GM12878 (cell line): ENCODE results near the gene RPUSD3. TPM values are rescaled to one million over a fixed set of nuclear protein-coding genes. Genes with fewer than 3 reads are reported as not detected.

Experiments used
- ATAC-seq: fragments of 200-7000 bp; cut with Tn5 transposase; 3 replicates; pipeline ENCODE4 v1.9.1; 2020; ENCODE audit warnings: mild to moderate bottlenecking, moderate library complexity
- BruUV-seq: library from RNA; stranded (reverse); fragments of 400-500 nt; replicated peaks from 2 replicates; lab custom pipeline; 2021; lab: Mats Ljungman, UMichigan
- CTCF ChIA-PET: fragments of 300-600 bp; sonication (Branson Sonifier 250); formaldehyde crosslinking; extraction: SDS; loops from one replicate; lab custom pipeline; 2021; ENCODE audit warnings: inconsistent platforms; lab: Yijun Ruan, JAX
- POLR2A ChIA-PET: fragments of 350-600 bp; formaldehyde crosslinking; extraction: SDS; loops from one replicate; lab custom pipeline; 2021; ENCODE audit warnings: inconsistent platforms; lab: Charles Lee
- RAD21 ChIA-PET: fragments of 300-600 bp; sonication (Branson Sonifier 250); formaldehyde crosslinking; loops from one replicate; lab custom pipeline; 2023; ENCODE audit warnings: antibody characterized with exemption; ENCODE audit not compliant: unreplicated experiment; lab: Charles Lee
- SMC1A ChIA-PET: fragments of 300-600 bp; sonication (Branson Sonifier 250); formaldehyde crosslinking; loops from one replicate; lab custom pipeline; 2023; ENCODE audit not compliant: unreplicated experiment, uncharacterized antibody; lab: Charles Lee
- DNase-seq: peaks from one replicate; pipeline ENCODE4 v3.0.0-alpha.2; 2011; ENCODE audit warnings: low read depth, low spot score
- FAIRE-seq: peaks from 3 replicates; lab custom pipeline; 2011; peaks lifted over from hg19 to GRCh38; lab: Jason Lieb, UNC
- H2AFZ ChIP-seq: 2 replicates; pipeline ENCODE4 v1.6.0; 2011; ENCODE audit warnings: low read depth, low read length, control low read depth; ENCODE audit not compliant: control insufficient read depth
- H3K27ac ChIP-seq: 2 replicates; pipeline ENCODE4 v1.5.1; 2011; ENCODE audit warnings: control low read depth; ENCODE audit not compliant: control insufficient read depth, insufficient read depth
- H3K27me3 ChIP-seq, 2 experiments: replicated peaks in 1 of 2; 2 replicates each; pipeline versions ENCODE4 v1.6.0 to v1.6.1; 2011; ENCODE audit warnings: low read length in 1 of 2; ENCODE audit not compliant: control insufficient read depth in 2 of 2, insufficient read depth in 2 of 2
- H3K36me3 ChIP-seq, 2 experiments: 2 replicates each; pipeline ENCODE4 v1.5.1; 2011; ENCODE audit warnings: low read length in 1 of 2; ENCODE audit not compliant: control insufficient read depth in 2 of 2, insufficient read depth in 2 of 2
- H3K4me1 ChIP-seq: 2 replicates; pipeline ENCODE4 v1.6.1; 2011; ENCODE audit warnings: mild to moderate bottlenecking, low read length, moderate library complexity, mixed read lengths; ENCODE audit not compliant: control insufficient read depth, insufficient read depth
- H3K4me2 ChIP-seq: 2 replicates; pipeline ENCODE4 v1.6.0; 2011; ENCODE audit warnings: control low read depth; ENCODE audit not compliant: control insufficient read depth, insufficient read depth
- H3K4me3 ChIP-seq: fragments of 200-600 bp; sonication (generic); 2 replicates; pipeline ENCODE4 v1.5.1; 2016
- H3K79me2 ChIP-seq: 2 replicates; pipeline ENCODE4 v1.6.0; 2011; ENCODE audit warnings: low read length; ENCODE audit not compliant: control insufficient read depth, insufficient read depth
- H3K9ac ChIP-seq: 2 replicates; pipeline ENCODE4 v1.8.0; 2011; ENCODE audit warnings: low read length, control low read depth, mixed read lengths; ENCODE audit not compliant: control insufficient read depth, insufficient read depth
- H3K9me3 ChIP-seq: replicated peaks from 3 replicates; pipeline ENCODE4 v1.5.1; 2011; ENCODE audit warnings: mild to moderate bottlenecking, low read length; ENCODE audit not compliant: control insufficient read depth, insufficient read depth
- H4K20me1 ChIP-seq: 2 replicates; pipeline ENCODE4 v1.6.0; 2011; ENCODE audit not compliant: control insufficient read depth, insufficient read depth
- BACH1 ChIP-seq: fragments of 450-650 bp; IDR thresholded peaks from 2 replicates; pipeline ENCODE4 v1.6.1; 2017; ENCODE audit warnings: mild to moderate bottlenecking, borderline replicate concordance
- CBX5 ChIP-seq: sonication (generic); IDR thresholded peaks from 2 replicates; pipeline ENCODE4 v1.6.1; 2016; ENCODE audit warnings: low read depth, moderate library complexity, mild to moderate bottlenecking, inconsistent platforms
- DPF2 ChIP-seq: fragments of 450-650 bp; IDR thresholded peaks from 2 replicates; pipeline ENCODE4 v1.6.1; 2017; ENCODE audit warnings: mild to moderate bottlenecking
- FOS ChIP-seq: IDR thresholded peaks from 3 replicates; pipeline ENCODE4 v1.6.1; 2011; ENCODE audit warnings: borderline replicate concordance; ENCODE audit not compliant: insufficient read length; ENCODE audit errors: extremely low read depth
- FOXK2 ChIP-seq: fragments of 450-650 bp; IDR thresholded peaks from 2 replicates; pipeline ENCODE4 v1.6.1; 2017; ENCODE audit warnings: mild to moderate bottlenecking, moderate library complexity
- FOXM1 ChIP-seq: IDR thresholded peaks from 2 replicates; pipeline ENCODE4 v1.6.1; 2012; ENCODE audit warnings: low read depth, mild to moderate bottlenecking, inconsistent platforms, low read length, moderate library complexity
- GABPA ChIP-seq: IDR thresholded peaks from 2 replicates; pipeline ENCODE4 v1.6.1; 2014; ENCODE audit warnings: antibody characterized with exemption, low read depth, mild to moderate bottlenecking, inconsistent platforms
- KLF5 ChIP-seq: fragments of 450-650 bp; IDR thresholded peaks from 2 replicates; pipeline ENCODE4 v1.6.1; 2014; ENCODE audit warnings: mild to moderate bottlenecking; ENCODE audit not compliant: partially characterized antibody
- MYC ChIP-seq: IDR thresholded peaks from 2 replicates; pipeline ENCODE4 v1.6.1; 2011; ENCODE audit warnings: mild to moderate bottlenecking, low read length, moderate library complexity, inconsistent platforms; ENCODE audit not compliant: insufficient read depth, insufficient replicate concordance, insufficient read length, severe bottlenecking
- NFYB ChIP-seq: IDR thresholded peaks from 2 replicates; pipeline ENCODE4 v1.6.1; 2011; ENCODE audit warnings: low read depth, mild to moderate bottlenecking, low read length, improper control_type of control experiment, moderate library complexity; ENCODE audit not compliant: insufficient read depth
- POLR2A ChIP-seq: IDR thresholded peaks from 2 replicates; pipeline ENCODE4 v1.6.1; 2011; ENCODE audit warnings: low read depth, mild to moderate bottlenecking, low read length
- RUNX3 ChIP-seq: IDR thresholded peaks from 2 replicates; pipeline ENCODE4 v1.6.1; 2012; ENCODE audit warnings: low read length, inconsistent platforms
- TAF1 ChIP-seq: IDR thresholded peaks from 2 replicates; pipeline ENCODE4 v1.6.1; 2011; ENCODE audit warnings: mild to moderate bottlenecking, low read depth, low read length, borderline replicate concordance
- WGBS: methylation state at CpG from one replicate; pipeline ENCODE4 v1.1.6; 2016; ENCODE audit warnings: low lambda C conversion rate; ENCODE audit not compliant: insufficient replicate concordance, insufficient coverage; ENCODE audit errors: missing lambda C conversion rate; 5-methylcytosine and 5-hydroxymethylcytosine counted together
- in situ Hi-C: fragments of 300-500 bp; cut with MboI; formaldehyde crosslinking; loops from 9 replicates; pipeline ENCODE4 v1.14.3; 2018; ENCODE audit warnings: mixed read lengths
- intact Hi-C: fragments of 100-400 bp; cut with micrococcal nuclease; formaldehyde crosslinking; loops from one replicate; pipeline ENCODE4 v1.14.2; 2022; ENCODE audit not compliant: unreplicated experiment
- polyA plus RNA-seq, 11 experiments: library from polyadenylated mRNA; depleted of rRNA in 4 of 11; unstranded in 6 of 11; stranded (reverse) in 5 of 11; fragments of >200 nt; fragmentation: Nextera tagmentation in 4 of 11; fragmentation: Illumina TruSeq in 1 of 11; extraction: Ambion mirVana in 4 of 11; extraction: Trizol in 1 of 11; gene quantifications; 1 replicate in 1 of 11; 2 replicates in 10 of 11; pipeline versions ENCODE4 v1.2.1 to v1.2.3, GENCODE V29; 2011 to 2016; ENCODE audit warnings: inconsistent platforms in 2 of 11, missing spikeins in 2 of 11, low read depth in 1 of 11
- total RNA-seq, 4 experiments: library from RNA; depleted of rRNA in 3 of 4; stranded (reverse); fragments of >200 nt in 3 of 4; fragmentation: Illumina TruSeq in 1 of 4; extraction: Trizol in 1 of 4; gene quantifications; 2 replicates each; pipeline versions ENCODE4 v1.2.1 to v1.2.3, GENCODE V29; 2013 to 2021
- TF ChIP-seq, protein P1 (sequence below): fragments of 450-650 bp; IDR thresholded peaks from 2 replicates; pipeline ENCODE4 v1.6.1; 2017; ENCODE audit warnings: antibody characterized with exemption, mild to moderate bottlenecking, moderate library complexity
- TF ChIP-seq, protein P2 (sequence below): IDR thresholded peaks from 2 replicates; pipeline ENCODE4 v1.6.1; 2012; ENCODE audit warnings: low read length, inconsistent platforms

RPUSD3 gene
- total and polyA plus RNA-seq, 10 of the 15 experiments (the other 5 are each of a cell fraction or from before 2014, with no cell fraction given), result 6.4 to 72.9 (median 41.8) TPM

DNA sequence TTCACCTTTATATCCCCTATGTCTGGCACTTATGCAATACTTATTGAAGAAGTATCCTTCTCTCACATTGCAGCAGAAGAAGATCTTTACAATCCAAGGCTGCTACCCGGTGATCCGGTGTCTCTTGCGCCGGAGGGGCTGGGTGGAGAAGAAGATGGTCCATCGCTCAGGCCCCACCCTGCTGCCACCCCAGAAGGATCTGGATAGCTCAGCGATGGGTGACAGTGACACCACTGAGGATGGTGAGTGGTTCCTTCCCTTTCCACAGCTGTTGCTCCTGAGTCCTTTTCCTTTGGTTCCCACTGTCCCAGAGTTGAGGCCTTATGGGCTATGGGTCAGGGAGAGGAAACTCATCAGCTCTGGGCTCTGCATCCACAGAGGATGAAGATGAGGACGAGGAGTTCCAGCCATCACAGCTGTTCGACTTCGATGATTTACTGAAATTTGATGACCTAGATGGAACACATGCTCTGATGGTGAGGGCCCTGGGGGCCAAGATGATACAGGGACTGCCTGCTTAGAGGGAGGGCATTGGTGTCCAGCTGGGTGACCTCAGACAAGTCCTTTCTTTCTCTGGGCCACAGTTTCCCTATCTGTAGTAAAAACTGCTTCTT is 30.8 kb downstream of the RPUSD3 start:
- ATAC-seq, result no peak
- ChIA-PET SMC1A (no interaction called here), RAD21 (no interaction called here), CTCF (no interaction called here), POLR2A (interaction anchor here (1.4 kb wide), 2 partner anchors 18 kb away, joined by 3 to 4 read pairs; no protein-coding TSS in a partner anchor)
- Histone ChIP-seq H3K4me2 (no peak overlapping the region), H3K79me2 (no peaks in the 10 kb centered on the region), H3K4me3 (no peak overlapping the region), H3K4me1 (peaks cover 10% of the 10 kb centered on the region), H3K9me3 (no peaks in the 10 kb centered on the region), H3K9ac (no peak overlapping the region), H3K27me3 (no peaks in the 10 kb centered on the region), H3K27ac (no peak overlapping the region), H3K36me3 (no peaks in the 10 kb centered on the region; a peak in 2 of 4 replicates), H4K20me1 (no peaks in the 10 kb centered on the region), H2AFZ (no peak overlapping the region)
- 99% methylated on average over 9 of the region's 9 CpGs for WGBS
- no peak for FAIRE-seq
- no TSS peak for BruUV-seq
- intact Hi-C loops (no loop called here), in situ Hi-C loops (no loop called here)
- no peak for DNase-seq
- TF ChIP-seq TAF1, result no peak
- no peak for TF ChIP-seq FOS
- peak; percentile 49 for TF ChIP-seq POLR2A
- TF ChIP-seq FOXM1, result no peak

DNA sequence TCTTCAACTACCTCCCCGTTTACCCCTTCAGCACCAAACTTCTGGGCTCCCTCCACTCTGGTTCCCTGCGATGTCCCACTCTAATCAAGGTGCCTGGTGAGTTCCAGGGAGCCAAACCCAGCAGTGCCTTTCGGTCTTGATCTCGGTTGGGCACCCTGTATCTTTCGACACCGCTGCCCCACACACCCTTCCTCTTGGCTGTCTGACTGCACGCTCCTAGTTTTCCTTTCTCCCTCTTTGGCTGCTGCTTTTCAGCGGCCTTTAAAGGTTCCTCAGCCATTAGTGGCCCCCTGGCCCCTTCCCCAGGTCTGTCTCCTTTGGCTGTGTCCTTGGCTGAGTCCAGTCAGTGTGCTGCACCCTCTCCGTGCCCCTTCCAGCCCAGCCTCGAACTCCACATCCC is 33.0 kb downstream of the RPUSD3 start:
- H3K27ac ChIP-seq, result no peak overlapping the region
- DNase-seq (no peak), FAIRE-seq (no peak), ATAC-seq (no peak)
- H3K9me3 ChIP-seq, result no peaks in the 10 kb centered on the region
- H4K20me1 ChIP-seq, result no peaks in the 10 kb centered on the region
- peaks cover 13% of the 10 kb centered on the region for H3K4me1 ChIP-seq
- in situ Hi-C loops (no loop called here), intact Hi-C loops (no loop called here)
- H3K36me3 ChIP-seq, result peaks cover 6 to 12% of the 10 kb centered on the region in 2 experiments; a peak in 3 of 4 replicates
- CTCF ChIA-PET, result interaction anchor here (1.2 kb wide), 1 partner anchor 16 kb away, joined by 4 read pairs; no protein-coding TSS in a partner anchor
- H3K27me3 ChIP-seq, result no peaks in the 10 kb centered on the region
- RAD21 ChIA-PET, result no interaction called here
- no peaks in the 10 kb centered on the region for H3K79me2 ChIP-seq
- no peak overlapping the region for H3K9ac ChIP-seq
- SMC1A ChIA-PET, result no interaction called here
- BruUV-seq, result no TSS peak
- H3K4me3 ChIP-seq, result no peak overlapping the region
- H3K4me2 ChIP-seq, result no peak overlapping the region
- WGBS, result 93% methylated on average over 10 of the region's 10 CpGs
- no peak overlapping the region for H2AFZ ChIP-seq
- POLR2A ChIA-PET, result no interaction called here
- TF ChIP-seq KLF5, result no peak
- no peak for TF ChIP-seq MYC
- TF ChIP-seq NFYB, result no peak
- no peak for TF ChIP-seq GABPA
- TF ChIP-seq, protein P1, sequence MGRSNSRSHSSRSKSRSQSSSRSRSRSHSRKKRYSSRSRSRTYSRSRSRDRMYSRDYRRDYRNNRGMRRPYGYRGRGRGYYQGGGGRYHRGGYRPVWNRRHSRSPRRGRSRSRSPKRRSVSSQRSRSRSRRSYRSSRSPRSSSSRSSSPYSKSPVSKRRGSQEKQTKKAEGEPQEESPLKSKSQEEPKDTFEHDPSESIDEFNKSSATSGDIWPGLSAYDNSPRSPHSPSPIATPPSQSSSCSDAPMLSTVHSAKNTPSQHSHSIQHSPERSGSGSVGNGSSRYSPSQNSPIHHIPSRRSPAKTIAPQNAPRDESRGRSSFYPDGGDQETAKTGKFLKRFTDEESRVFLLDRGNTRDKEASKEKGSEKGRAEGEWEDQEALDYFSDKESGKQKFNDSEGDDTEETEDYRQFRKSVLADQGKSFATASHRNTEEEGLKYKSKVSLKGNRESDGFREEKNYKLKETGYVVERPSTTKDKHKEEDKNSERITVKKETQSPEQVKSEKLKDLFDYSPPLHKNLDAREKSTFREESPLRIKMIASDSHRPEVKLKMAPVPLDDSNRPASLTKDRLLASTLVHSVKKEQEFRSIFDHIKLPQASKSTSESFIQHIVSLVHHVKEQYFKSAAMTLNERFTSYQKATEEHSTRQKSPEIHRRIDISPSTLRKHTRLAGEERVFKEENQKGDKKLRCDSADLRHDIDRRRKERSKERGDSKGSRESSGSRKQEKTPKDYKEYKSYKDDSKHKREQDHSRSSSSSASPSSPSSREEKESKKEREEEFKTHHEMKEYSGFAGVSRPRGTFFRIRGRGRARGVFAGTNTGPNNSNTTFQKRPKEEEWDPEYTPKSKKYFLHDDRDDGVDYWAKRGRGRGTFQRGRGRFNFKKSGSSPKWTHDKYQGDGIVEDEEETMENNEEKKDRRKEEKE, result no peak
- TF ChIP-seq CBX5, result no peak
- TF ChIP-seq FOXK2, result no peak
- no peak for TF ChIP-seq FOS
- no peak for TF ChIP-seq BACH1
- no peak for TF ChIP-seq DPF2
- TF ChIP-seq, protein P2, sequence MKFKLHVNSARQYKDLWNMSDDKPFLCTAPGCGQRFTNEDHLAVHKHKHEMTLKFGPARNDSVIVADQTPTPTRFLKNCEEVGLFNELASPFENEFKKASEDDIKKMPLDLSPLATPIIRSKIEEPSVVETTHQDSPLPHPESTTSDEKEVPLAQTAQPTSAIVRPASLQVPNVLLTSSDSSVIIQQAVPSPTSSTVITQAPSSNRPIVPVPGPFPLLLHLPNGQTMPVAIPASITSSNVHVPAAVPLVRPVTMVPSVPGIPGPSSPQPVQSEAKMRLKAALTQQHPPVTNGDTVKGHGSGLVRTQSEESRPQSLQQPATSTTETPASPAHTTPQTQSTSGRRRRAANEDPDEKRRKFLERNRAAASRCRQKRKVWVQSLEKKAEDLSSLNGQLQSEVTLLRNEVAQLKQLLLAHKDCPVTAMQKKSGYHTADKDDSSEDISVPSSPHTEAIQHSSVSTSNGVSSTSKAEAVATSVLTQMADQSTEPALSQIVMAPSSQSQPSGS, result no peak
- TF ChIP-seq RUNX3, result no peak
